DMS 273 (cell line): Measurements from ENCODE around the gene PHB1.
"Not testable (repeated sequence)": the region's sequence is repeated elsewhere in the genome, so short reads cannot be mapped to it uniquely, and the experiment has no call there.

ENCODE experiments used
- DNase-seq: peaks from one replicate; lab custom pipeline; 2025; ENCODE audit not compliant: unreplicated experiment; lab: John Stamatoyannopoulos, UW

Gene PHB1

GRCh38 chr17:49406421-49407061, 8.1 kb downstream of the PHB1 start:
- DNase-seq, result no peak

GRCh38 chr17:49404906-49405305, 9.8 kb downstream of the PHB1 start:
- DNase-seq, result no peak

- no peak for DNase-seq
These were observed 10.3 kb downstream of the PHB1 start for GRCh38 chr17:49404361-49404760.

GRCh38 chr17:49403514-49404289, 11.0 kb downstream of the PHB1 start:
- DNase-seq, result no peak

GRCh38 chr17:49402706-49403105, 12.0 kb downstream of the PHB1 start:
- peak; percentile 27 for DNase-seq

- peak; percentile 31 for DNase-seq
These were observed 12.6 kb downstream of the PHB1 start for GRCh38 chr17:49401971-49402611.

GRCh38 chr17:49399995-49400394, 14.7 kb downstream of the PHB1 start:
- no peak for DNase-seq

GRCh38 chr17:49397586-49397985, 17.1 kb downstream of the PHB1 start:
- no peak for DNase-seq

GRCh38 chr17:49393491-49394255, 21.0 kb downstream of the PHB1 start:
- no peak for DNase-seq

GRCh38 chr17:49390548-49391324, 23.9 kb downstream of the PHB1 start:
- DNase-seq, result no peak

GRCh38 chr17:49389514-49390347, 25.0 kb downstream of the PHB1 start:
- not testable (repeated sequence) for DNase-seq

GRCh38 chr17:49388692-49389513, 25.8 kb downstream of the PHB1 start:
- DNase-seq, result no peak

GRCh38 chr17:49388290-49388640, 26.4 kb downstream of the PHB1 start:
- DNase-seq, result no peak

- DNase-seq, result no peak
These were observed 27.0 kb downstream of the PHB1 start for GRCh38 chr17:49387498-49388289.

GRCh38 chr17:49386373-49386772, 28.3 kb downstream of the PHB1 start:
- no peak for DNase-seq

- no peak for DNase-seq
These were observed 29.7 kb downstream of the PHB1 start for GRCh38 chr17:49384951-49385350.

GRCh38 chr17:49383060-49383459, 31.6 kb downstream of the PHB1 start:
- no peak for DNase-seq

GRCh38 chr17:49382556-49382955, 32.1 kb downstream of the PHB1 start:
- DNase-seq, result peak; percentile 44
